ENCODE data around the gene PTPRM.

DNA sequence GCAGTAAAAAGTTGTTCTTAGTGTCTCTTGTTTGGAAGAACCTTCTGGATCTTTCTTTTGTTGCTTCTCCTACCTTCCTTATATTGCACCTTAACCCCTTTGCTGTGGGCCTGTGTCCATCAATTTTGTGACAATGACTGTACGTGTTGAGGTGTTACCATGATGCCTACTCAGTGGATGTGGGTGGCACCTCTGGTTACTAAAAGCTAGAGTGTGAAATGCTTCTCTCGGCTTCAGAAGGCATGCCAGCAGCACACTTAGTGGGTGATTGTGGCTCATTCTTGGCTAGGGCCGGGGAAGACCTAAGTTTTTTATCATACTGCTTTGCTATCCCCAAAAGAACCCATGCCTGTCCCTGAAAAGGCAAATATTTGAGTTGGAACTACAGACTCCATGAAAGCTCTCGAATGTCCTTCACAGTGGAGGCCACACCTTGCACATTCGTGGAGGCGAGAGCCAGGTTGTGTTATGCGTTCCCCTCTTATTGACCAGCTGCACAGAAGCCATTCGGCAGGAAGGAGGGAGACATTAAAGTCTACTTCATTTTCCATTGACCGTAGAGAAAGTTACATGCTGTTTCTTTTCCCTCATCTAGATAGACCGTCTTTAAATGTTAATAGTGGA is 528.9 kb downstream of the PTPRM start:
- TF ChIP-seq TCF7L2 (IDR thresholded peaks at IDR 0.05; ENCODE audit: low read depth, low read length), result no peak
- TF ChIP-seq, protein P1, sequence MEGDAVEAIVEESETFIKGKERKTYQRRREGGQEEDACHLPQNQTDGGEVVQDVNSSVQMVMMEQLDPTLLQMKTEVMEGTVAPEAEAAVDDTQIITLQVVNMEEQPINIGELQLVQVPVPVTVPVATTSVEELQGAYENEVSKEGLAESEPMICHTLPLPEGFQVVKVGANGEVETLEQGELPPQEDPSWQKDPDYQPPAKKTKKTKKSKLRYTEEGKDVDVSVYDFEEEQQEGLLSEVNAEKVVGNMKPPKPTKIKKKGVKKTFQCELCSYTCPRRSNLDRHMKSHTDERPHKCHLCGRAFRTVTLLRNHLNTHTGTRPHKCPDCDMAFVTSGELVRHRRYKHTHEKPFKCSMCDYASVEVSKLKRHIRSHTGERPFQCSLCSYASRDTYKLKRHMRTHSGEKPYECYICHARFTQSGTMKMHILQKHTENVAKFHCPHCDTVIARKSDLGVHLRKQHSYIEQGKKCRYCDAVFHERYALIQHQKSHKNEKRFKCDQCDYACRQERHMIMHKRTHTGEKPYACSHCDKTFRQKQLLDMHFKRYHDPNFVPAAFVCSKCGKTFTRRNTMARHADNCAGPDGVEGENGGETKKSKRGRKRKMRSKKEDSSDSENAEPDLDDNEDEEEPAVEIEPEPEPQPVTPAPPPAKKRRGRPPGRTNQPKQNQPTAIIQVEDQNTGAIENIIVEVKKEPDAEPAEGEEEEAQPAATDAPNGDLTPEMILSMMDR (IDR thresholded peaks at IDR 0.05), result no peak
- TF ChIP-seq, protein P2, sequence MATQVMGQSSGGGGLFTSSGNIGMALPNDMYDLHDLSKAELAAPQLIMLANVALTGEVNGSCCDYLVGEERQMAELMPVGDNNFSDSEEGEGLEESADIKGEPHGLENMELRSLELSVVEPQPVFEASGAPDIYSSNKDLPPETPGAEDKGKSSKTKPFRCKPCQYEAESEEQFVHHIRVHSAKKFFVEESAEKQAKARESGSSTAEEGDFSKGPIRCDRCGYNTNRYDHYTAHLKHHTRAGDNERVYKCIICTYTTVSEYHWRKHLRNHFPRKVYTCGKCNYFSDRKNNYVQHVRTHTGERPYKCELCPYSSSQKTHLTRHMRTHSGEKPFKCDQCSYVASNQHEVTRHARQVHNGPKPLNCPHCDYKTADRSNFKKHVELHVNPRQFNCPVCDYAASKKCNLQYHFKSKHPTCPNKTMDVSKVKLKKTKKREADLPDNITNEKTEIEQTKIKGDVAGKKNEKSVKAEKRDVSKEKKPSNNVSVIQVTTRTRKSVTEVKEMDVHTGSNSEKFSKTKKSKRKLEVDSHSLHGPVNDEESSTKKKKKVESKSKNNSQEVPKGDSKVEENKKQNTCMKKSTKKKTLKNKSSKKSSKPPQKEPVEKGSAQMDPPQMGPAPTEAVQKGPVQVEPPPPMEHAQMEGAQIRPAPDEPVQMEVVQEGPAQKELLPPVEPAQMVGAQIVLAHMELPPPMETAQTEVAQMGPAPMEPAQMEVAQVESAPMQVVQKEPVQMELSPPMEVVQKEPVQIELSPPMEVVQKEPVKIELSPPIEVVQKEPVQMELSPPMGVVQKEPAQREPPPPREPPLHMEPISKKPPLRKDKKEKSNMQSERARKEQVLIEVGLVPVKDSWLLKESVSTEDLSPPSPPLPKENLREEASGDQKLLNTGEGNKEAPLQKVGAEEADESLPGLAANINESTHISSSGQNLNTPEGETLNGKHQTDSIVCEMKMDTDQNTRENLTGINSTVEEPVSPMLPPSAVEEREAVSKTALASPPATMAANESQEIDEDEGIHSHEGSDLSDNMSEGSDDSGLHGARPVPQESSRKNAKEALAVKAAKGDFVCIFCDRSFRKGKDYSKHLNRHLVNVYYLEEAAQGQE (IDR thresholded peaks at IDR 0.05; ENCODE audit: insufficient read depth in 1 of 2, low read depth in 2 of 2, low read length in 1 of 2), result no peak

Measured in Panc1 (cell line).